MCF 10A (cell line): ENCODE measurements around the gene TSPAN17. TPM values are rescaled to one million over a fixed set of nuclear protein-coding genes. Genes with fewer than 3 reads are reported as not detected.

Experiments
- BruUV-seq: library from RNA; stranded (reverse); fragments of 400-500 nt; replicated peaks from 2 replicates; lab custom pipeline; 2021; lab: Mats Ljungman, UMichigan
- CTCF ChIA-PET: fragments of 300-600 bp; sonication (Branson Sonifier 250); formaldehyde crosslinking; extraction: SDS; loops from one replicate; lab custom pipeline; 2021; ENCODE audit warnings: antibody characterized with exemption, inconsistent platforms; lab: Yijun Ruan, JAX
- POLR2A ChIA-PET: fragments of 300-600, 350-650 bp; sonication (Branson Sonifier 250); formaldehyde crosslinking; extraction: SDS; loops from one replicate; lab custom pipeline; 2020; ENCODE audit warnings: antibody characterized with exemption, inconsistent platforms; lab: Yijun Ruan, JAX
- DNase-seq: peaks from one replicate; pipeline ENCODE4 v3.0.0-alpha.2; 2018; ENCODE audit not compliant: unreplicated experiment
- H3K27ac Mint-ChIP-seq: one replicate; pipeline ENCODE4 v1.8.0; 2022; ENCODE audit warnings: mild to moderate bottlenecking, low read depth, mixed read lengths; ENCODE audit not compliant: unreplicated experiment
- H3K27me3 Mint-ChIP-seq: one replicate; pipeline ENCODE4 v1.8.0; 2022; ENCODE audit warnings: mixed read lengths; ENCODE audit not compliant: insufficient read depth, unreplicated experiment
- H3K36me3 Mint-ChIP-seq: one replicate; pipeline ENCODE4 v1.8.0; 2022; ENCODE audit warnings: mild to moderate bottlenecking, moderate library complexity, mixed read lengths; ENCODE audit not compliant: insufficient read depth, unreplicated experiment
- H3K4me1 Mint-ChIP-seq: one replicate; pipeline ENCODE4 v1.8.0; 2022; ENCODE audit warnings: mixed read lengths; ENCODE audit not compliant: insufficient read depth, unreplicated experiment
- H3K4me3 Mint-ChIP-seq: one replicate; pipeline ENCODE4 v1.8.0; 2022; ENCODE audit warnings: mild to moderate bottlenecking, moderate library complexity, mixed read lengths; ENCODE audit not compliant: unreplicated experiment
- H3K9me3 Mint-ChIP-seq: one replicate; pipeline ENCODE4 v1.8.0; 2022; ENCODE audit warnings: mixed read lengths; ENCODE audit not compliant: unreplicated experiment
- CTCF ChIP-seq: fragments of 200-600 bp; IDR thresholded peaks from one replicate; pipeline ENCODE4 v1.8.0; 2022; ENCODE audit warnings: antibody characterized with exemption, mild to moderate bottlenecking; ENCODE audit not compliant: unreplicated experiment
- intact Hi-C: fragments of 100-400 bp; cut with micrococcal nuclease; formaldehyde crosslinking; loops from 2 replicates; pipeline ENCODE4 v1.14.1; 2022
- total RNA-seq: library from RNA; stranded (reverse); gene quantifications from 2 replicates; pipeline ENCODE4 v1.2.3, GENCODE V29; 2022

The TSPAN17 gene
- total RNA-seq, 1 experiment from 2014 or later = 36.7 TPM

DNA sequence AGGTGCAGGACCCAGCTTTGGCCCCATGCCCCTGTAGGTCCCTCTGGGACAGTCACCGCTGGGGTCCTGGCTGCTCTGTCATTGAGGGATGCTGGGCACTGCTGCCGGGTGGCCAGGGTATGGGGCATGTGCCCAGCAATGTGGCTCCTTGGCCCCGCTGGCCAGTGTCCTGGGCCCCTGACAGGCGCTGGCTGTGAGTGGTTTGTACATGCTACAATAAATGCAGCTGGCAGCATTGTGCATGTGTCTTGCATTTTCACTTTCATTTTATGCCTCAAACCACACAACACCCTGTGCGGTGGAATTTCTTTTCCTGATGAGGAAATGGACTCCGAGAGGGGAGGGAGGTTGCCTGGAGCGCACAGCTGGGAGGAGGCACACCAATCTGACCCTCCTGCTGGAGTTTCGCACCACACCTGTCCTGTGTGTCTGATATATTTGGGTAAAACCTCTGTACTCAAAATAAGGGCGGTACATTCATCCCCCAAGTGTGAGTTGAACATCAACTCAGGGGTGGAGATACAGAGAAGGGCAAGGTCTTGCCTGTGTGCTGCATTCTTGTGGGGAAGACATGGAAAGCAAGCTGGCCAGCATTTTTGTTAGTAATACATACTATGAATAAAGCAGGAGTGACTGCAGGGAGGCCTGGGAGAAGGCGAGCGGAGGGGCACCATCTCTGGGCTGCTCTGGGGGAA is 11.7 kb downstream of the TSPAN17 start:
- POLR2A ChIA-PET = interaction anchor here (1.4 kb wide), 1 partner anchor 454 kb away, joined by 4 read pairs; no protein-coding TSS in a partner anchor
- H3K4me3 Mint-ChIP-seq = no peak overlapping the region

DNA sequence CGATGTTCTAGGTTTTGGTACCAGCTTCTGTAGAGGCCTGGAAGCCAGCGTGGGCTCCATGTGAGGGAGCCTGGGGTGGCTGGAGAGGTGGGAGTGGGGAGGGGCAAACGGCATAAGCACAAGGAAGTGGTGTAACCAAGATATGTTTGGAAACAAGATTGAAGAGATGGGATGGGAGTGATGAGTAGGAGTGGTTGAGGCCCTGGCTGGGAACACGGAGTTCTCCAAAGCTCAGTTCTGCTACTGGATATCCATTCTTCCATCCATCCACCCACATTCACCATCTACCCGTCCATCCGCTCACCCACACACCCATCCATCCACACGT is 12.2 kb downstream of the TSPAN17 start:
- H3K9me3 Mint-ChIP-seq = no peaks in the 10 kb centered on the region
- CTCF ChIA-PET = interaction anchor here (0.5 to 6.2 kb wide), 37 partner anchors 10 to 492 kb away, joined by 3 to 122 read pairs (median 5); partner anchors contain the start of genes TSPAN17 and ZNF346
- intact Hi-C loops = no loop called here
- H3K36me3 Mint-ChIP-seq = peaks cover 14% of the 10 kb centered on the region
- BruUV-seq = no TSS peak
- peaks cover 7% of the 10 kb centered on the region for H3K27me3 Mint-ChIP-seq
- no peak for TF ChIP-seq CTCF
- no peak for DNase-seq
- no peak overlapping the region for H3K27ac Mint-ChIP-seq
- H3K4me1 Mint-ChIP-seq = no peaks in the 10 kb centered on the region
- POLR2A ChIA-PET = no interaction called here
- no peak overlapping the region for H3K4me3 Mint-ChIP-seq

More for the DNA sequence above, 11.7 kb downstream of the TSPAN17 start:
- Mint-ChIP-seq H3K27me3 (peaks cover 2% of the 10 kb centered on the region), H3K9me3 (no peaks in the 10 kb centered on the region), H3K36me3 (peaks cover 14% of the 10 kb centered on the region), H3K27ac (no peak overlapping the region), H3K4me1 (peaks cover under 1% of the 10 kb centered on the region)
- CTCF ChIA-PET = interaction anchor here (0.5 to 6.2 kb wide), 54 partner anchors 9 to 492 kb away, joined by 3 to 122 read pairs (median 5); partner anchors contain the start of genes EIF4E1B, HK3, SNCB and TSPAN17
- no peak for DNase-seq
- no peak for TF ChIP-seq CTCF
- no TSS peak for BruUV-seq
- intact Hi-C loops = loop anchor here (1.0 kb wide), 2 partner anchors 412 to 453 kb away; no protein-coding TSS in a partner anchor

GRCh38 chr5:176659860-176660461 is 12.7 kb downstream of the TSPAN17 start:
- Mint-ChIP-seq H3K36me3 (peaks cover 14% of the 10 kb centered on the region), H3K27ac (no peak overlapping the region), H3K4me3 (no peak overlapping the region), H3K9me3 (no peaks in the 10 kb centered on the region), H3K27me3 (peaks cover 12% of the 10 kb centered on the region), H3K4me1 (no peaks in the 10 kb centered on the region)
- DNase-seq = no peak
- TF ChIP-seq CTCF = no peak
- ChIA-PET CTCF (interaction anchor here (0.5 to 6.2 kb wide), 133 partner anchors 10 to 1520 kb away, joined by 3 to 122 read pairs (median 5); partner anchors contain the start of genes EIF4E1B, HK3, SNCB and TSPAN17), POLR2A (interaction anchor here (1.0 kb wide), 1 partner anchor 70 kb away, joined by 4 read pairs; no protein-coding TSS in a partner anchor)
- intact Hi-C loops = loop anchor here (2.0 kb wide), 2 partner anchors 159 to 299 kb away; no protein-coding TSS in a partner anchor
- BruUV-seq = no TSS peak

- peaks cover 17% of the 10 kb centered on the region for H3K27me3 Mint-ChIP-seq
- intact Hi-C loops = loop anchor here (2.0 kb wide), 2 partner anchors 158 to 298 kb away; no protein-coding TSS in a partner anchor
- DNase-seq = no peak
- no peak overlapping the region for H3K27ac Mint-ChIP-seq
- no peaks in the 10 kb centered on the region for H3K9me3 Mint-ChIP-seq
- ChIA-PET POLR2A (interaction anchor here (0.7 to 1.0 kb wide), 3 partner anchors 71 to 320 kb away, joined by 4 read pairs; no protein-coding TSS in a partner anchor), CTCF (interaction anchor here (0.5 to 6.2 kb wide), 133 partner anchors 9 to 1520 kb away, joined by 3 to 122 read pairs (median 5); partner anchors contain the start of genes EIF4E1B, HK3, SNCB and TSPAN17)
- TF ChIP-seq CTCF = no peak
- peaks cover 14% of the 10 kb centered on the region for H3K36me3 Mint-ChIP-seq
- no peak overlapping the region for H3K4me3 Mint-ChIP-seq
- BruUV-seq = no TSS peak
- H3K4me1 Mint-ChIP-seq = no peaks in the 10 kb centered on the region
These were observed 13.2 kb downstream of the TSPAN17 start for GRCh38 chr5:176660530-176660859.
